ENCODE data around the gene ZNF10. TPM values are rescaled to one million over a fixed set of nuclear protein-coding genes. Genes with fewer than 3 reads are reported as not detected.

ZNF10 gene
- total RNA-seq, 4 donors from 2014 or later: 5.7 to 33.1 (median 16.2) TPM

- WGBS, 2 donors: 2 to 3% methylated on average over 39 to 40 of the region's 40 CpGs
- H3K27me3 ChIP-seq: no peaks in the 10 kb centered on the region
- peak; percentile 54 to 83 (median 69) for TF ChIP-seq CTCF (IDR thresholded peaks at IDR 0.05)
- peak; percentile 70 to 91 for TF ChIP-seq EP300 (IDR thresholded peaks at IDR 0.05)
- peak in 1 of 2 donors; percentile 15 for TF ChIP-seq POLR2A (IDR thresholded peaks at IDR 0.05)
- H3K36me3 ChIP-seq: peaks cover 0 to 41% (median 23%) of the 10 kb centered on the region in 3 donors
- peak within 1 kb of the TSS; percentile 30 to 74 (median 63) for H3K27ac ChIP-seq
- peaks cover 0 to 18% (median 0%) of the 10 kb centered on the region in 4 donors for H3K4me1 ChIP-seq
- peaks cover 0 to 81% (median 22%) of the 10 kb centered on the region in 4 donors for H3K9me3 ChIP-seq
- H3K4me3 ChIP-seq: peak within 1 kb of the TSS; percentile 69 to 92 (median 76)
- peak; percentile 73 to 93 for DNase-seq (ENCODE audit: low spot score in 2 of 2)
These were observed 51.0 kb downstream of the ZNF10 start, which contains the start of gene ZNF268 for GRCh38 chr12:133181238-133181959. Gene ZNF268, plus strand, starts transcription at chr12:133181495. Its CDS starts 503 bp downstream, at chr12:133181998.

- TF ChIP-seq CTCF (IDR thresholded peaks at IDR 0.05): no peak
- no peak for TF ChIP-seq EP300 (IDR thresholded peaks at IDR 0.05)
- no peak for TF ChIP-seq POLR2A (IDR thresholded peaks at IDR 0.05)
- Histone ChIP-seq H3K9me3 (peaks cover under 1 to 100% (median 67%) of the 10 kb centered on the region in 4 donors), H3K27me3 (no peaks in the 10 kb centered on the region), H3K36me3 (peaks cover 22 to 100% (median 90%) of the 10 kb centered on the region in 3 donors), H3K4me1 (no peaks in the 10 kb centered on the region), H3K27ac (no peak overlapping the region), H3K4me3 (no peak overlapping the region)
- no peak for DNase-seq (ENCODE audit: low spot score in 2 of 2)
- 92 to 99% methylated on average over 2 of the region's 2 CpGs for WGBS, 2 donors
These were observed 59.7 kb downstream of the ZNF10 start for GRCh38 chr12:133190176-133190575.

GRCh38 chr12:133192847-133193246, 62.4 kb downstream of the ZNF10 start:
- Histone ChIP-seq H3K36me3 (peaks cover 22 to 92% (median 83%) of the 10 kb centered on the region in 3 donors), H3K4me3 (no peak overlapping the region), H3K27me3 (no peaks in the 10 kb centered on the region), H3K27ac (no peak overlapping the region), H3K4me1 (no peaks in the 10 kb centered on the region), H3K9me3 (peaks cover 3 to 91% (median 65%) of the 10 kb centered on the region in 4 donors)
- TF ChIP-seq CTCF (IDR thresholded peaks at IDR 0.05) (no peak), POLR2A (IDR thresholded peaks at IDR 0.05) (no peak), EP300 (IDR thresholded peaks at IDR 0.05) (no peak)
- no peak for DNase-seq (ENCODE audit: low spot score in 2 of 2)
- 98 to 99% methylated on average over 5 of the region's 5 CpGs for WGBS, 2 donors

DNA sequence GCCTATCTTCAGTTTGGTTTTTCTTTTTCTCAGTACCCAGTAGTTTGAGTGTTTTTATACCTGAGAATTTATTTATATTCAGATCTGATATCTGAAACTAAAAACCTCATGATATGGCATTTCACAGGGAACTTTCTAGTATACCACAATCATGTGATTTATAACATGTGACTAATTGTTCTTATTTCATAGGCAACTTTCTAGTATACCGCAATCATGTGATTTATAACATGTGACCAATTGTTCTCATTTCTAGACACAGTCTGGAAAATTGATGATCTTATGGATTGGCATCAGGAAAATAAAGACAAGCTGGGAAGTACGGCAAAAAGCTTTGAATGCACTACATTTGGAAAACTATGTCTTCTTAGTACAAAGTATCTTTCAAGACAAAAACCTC, 71.5 kb downstream of the ZNF10 start:
- no peak overlapping the region for H3K4me3 ChIP-seq

More for the DNA sequence above, 71.5 kb downstream of the ZNF10 start:
- no peak for DNase-seq (ENCODE audit: low spot score in 2 of 2)
- WGBS, 2 donors: 42 to 100% methylated on average over 2 of the region's 2 CpGs
- Histone ChIP-seq H3K4me1 (no peaks in the 10 kb centered on the region), H3K9me3 (peaks cover 27 to 82% (median 63%) of the 10 kb centered on the region in 4 donors), H3K27ac (no peak overlapping the region), H3K36me3 (peaks cover 10 to 75% (median 21%) of the 10 kb centered on the region in 3 donors), H3K27me3 (no peaks in the 10 kb centered on the region)
- TF ChIP-seq CTCF (IDR thresholded peaks at IDR 0.05): no peak
- no peak for TF ChIP-seq POLR2A (IDR thresholded peaks at IDR 0.05)
- no peak for TF ChIP-seq EP300 (IDR thresholded peaks at IDR 0.05)
